Kidney (tissue), 14 donors: ENCODE results near the gene AAGAB. TPM values are rescaled to one million over a fixed set of nuclear protein-coding genes. Genes with fewer than 3 reads are reported as not detected.

ENCODE experiments used
- DNase-seq, 5 donors: peaks; one replicate each; pipeline ENCODE4 v3.0.0-alpha.2; 2013 to 2020
- FAIRE-seq: peaks from 2 replicates; lab custom pipeline; 2012; peaks lifted over from hg19 to GRCh38; lab: Jason Lieb, UNC
- H3K27ac ChIP-seq, 2 donors: one replicate each; pipeline ENCODE4 v1.7.0; 2013; ENCODE audit warnings: low read depth in 2 of 2, low read length in 2 of 2, inconsistent platforms in 1 of 2
- H3K27me3 ChIP-seq: one replicate; pipeline ENCODE4 v1.7.1; 2013; ENCODE audit warnings: low read length, inconsistent platforms; ENCODE audit not compliant: control insufficient read depth, insufficient read depth
- H3K36me3 ChIP-seq, 3 donors: one replicate each; pipeline versions ENCODE4 v1.7.0 to v1.7.1; 2013; ENCODE audit warnings: low read length in 3 of 3, control low read depth in 1 of 3, inconsistent platforms in 1 of 3; ENCODE audit not compliant: insufficient read depth in 3 of 3, control insufficient read depth in 2 of 3
- H3K4me1 ChIP-seq, 3 donors: one replicate each; pipeline versions ENCODE4 v1.7.0 to v1.7.1; 2013; ENCODE audit warnings: low read length in 3 of 3, inconsistent platforms in 1 of 3, low read depth in 1 of 3; ENCODE audit not compliant: control insufficient read depth in 2 of 3, insufficient read depth in 2 of 3
- H3K4me3 ChIP-seq, 3 donors: one replicate each; pipeline versions ENCODE4 v1.7.0 to v1.8.1; 2013; ENCODE audit warnings: low read length in 3 of 3, control low read depth in 1 of 3, inconsistent platforms in 1 of 3
- H3K9ac ChIP-seq, 3 donors: one replicate each; pipeline versions ENCODE4 v1.7.0 to v1.7.1; 2013; ENCODE audit warnings: low read length in 3 of 3, control low read depth in 1 of 3, inconsistent platforms in 1 of 3
- H3K9me3 ChIP-seq, 3 donors: one replicate each; pipeline versions ENCODE4 v1.7.0 to v1.7.1; 2013; ENCODE audit warnings: low read length in 3 of 3, control low read depth in 1 of 3, inconsistent platforms in 1 of 3; ENCODE audit not compliant: control insufficient read depth in 2 of 3, insufficient read depth in 1 of 3
- CTCF ChIP-seq: IDR thresholded peaks from 3 replicates; pipeline ENCODE4 v1.5.1; 2012; ENCODE audit warnings: mild to moderate bottlenecking, moderate library complexity, borderline replicate concordance; ENCODE audit not compliant: insufficient read depth; ENCODE audit errors: extremely low read depth
- intact Hi-C: fragments of 100-400 bp; cut with DNase I; formaldehyde crosslinking; loops from one replicate; pipeline ENCODE4 v1.11.1; 2022
- polyA plus RNA-seq: library from polyadenylated mRNA; stranded (reverse); fragments of 350-450 nt; fragmentation: Illumina TruSeq; extraction: RNeasy Lipid Tissue Mini Kit (QIAGEN cat#74804); gene quantifications from one replicate; pipeline ENCODE4 v1.2.3, GENCODE V29; 2014; ENCODE audit warnings: low read depth, low replicate concordance; ENCODE audit not compliant: insufficient read depth
- total RNA-seq: library from RNA; stranded (reverse); fragmentation: NEBNext Ultra II Directional; extraction: Animal tissue kit (Norgen Biotek cat#: 25700); gene quantifications from one replicate; pipeline ENCODE4 v1.2.1, GENCODE V29; 2021
- donor health status: control.
- donor health status: control.
- donor health status: control.
- donor health status: control.
- donor health status: control.
- donor health status: DM: yes; HTN: yes; CAD: no.
- donor health status: Normal renal cell carcinoma (clear cell type).

The AAGAB gene
- total and polyA plus RNA-seq, 2 donors from 2014 or later: 40.7 to 44.0 TPM

GRCh38 chr15:67218428-67218827 is 36.0 kb downstream of the AAGAB start:
- H3K27ac ChIP-seq: no peak overlapping the region
- intact Hi-C loops: no loop called here
- FAIRE-seq (no peak), DNase-seq (no peak)
- H3K4me3 ChIP-seq: no peak overlapping the region
- no peaks in the 10 kb centered on the region for H3K36me3 ChIP-seq
- H3K27me3 ChIP-seq: no peaks in the 10 kb centered on the region
- H3K9ac ChIP-seq: no peak overlapping the region
- H3K4me1 ChIP-seq: no peaks in the 10 kb centered on the region
- no peak for TF ChIP-seq CTCF
- H3K9me3 ChIP-seq: no peaks in the 10 kb centered on the region

GRCh38 chr15:67216859-67217258 is 37.6 kb downstream of the AAGAB start:
- H3K36me3 ChIP-seq: no peaks in the 10 kb centered on the region
- intact Hi-C loops: no loop called here
- FAIRE-seq: no peak

GRCh38 chr15:67215102-67215501 is 39.4 kb downstream of the AAGAB start:
- Histone ChIP-seq H3K9me3 (no peaks in the 10 kb centered on the region), H3K4me3 (no peak overlapping the region), H3K27ac (no peak overlapping the region), H3K9ac (no peak overlapping the region), H3K4me1 (no peaks in the 10 kb centered on the region), H3K36me3 (no peaks in the 10 kb centered on the region), H3K27me3 (no peaks in the 10 kb centered on the region)
- intact Hi-C loops: no loop called here
- DNase-seq (no peak), FAIRE-seq (no peak)
- TF ChIP-seq CTCF: no peak

More at GRCh38 chr15:67216859-67217258, 37.6 kb downstream of the AAGAB start:
- Histone ChIP-seq H3K9ac (no peak overlapping the region), H3K27ac (no peak overlapping the region), H3K4me3 (no peak overlapping the region), H3K27me3 (no peaks in the 10 kb centered on the region), H3K9me3 (no peaks in the 10 kb centered on the region), H3K4me1 (no peaks in the 10 kb centered on the region)
- TF ChIP-seq CTCF: no peak
- DNase-seq: no peak
